Smooth muscle cell (in vitro differentiated cells): ENCODE measurements around the gene ZG16. TPM values are rescaled to one million over a fixed set of nuclear protein-coding genes. Genes with fewer than 3 reads are reported as not detected.

ENCODE experiments used
- DNase-seq: peaks from one replicate; lab custom pipeline; 2025; ENCODE audit not compliant: unreplicated experiment; lab: John Stamatoyannopoulos, UW
- H2AFZ ChIP-seq: fragments of 200-600 bp; sonication (generic); 2 replicates; pipeline ENCODE4 v1.6.0; 2016; ENCODE audit warnings: antibody characterized with exemption, low read depth, mild to moderate bottlenecking
- H3F3A ChIP-seq: fragments of 200-600 bp; sonication (generic); 2 replicates; pipeline ENCODE4 v1.6.0; 2017; ENCODE audit warnings: antibody characterized with exemption, low read depth
- H3K27ac ChIP-seq: fragments of 200-600 bp; sonication (generic); 2 replicates; pipeline ENCODE4 v1.5.1; 2016; ENCODE audit warnings: low read depth, mild to moderate bottlenecking
- H3K27me3 ChIP-seq: fragments of 200-600 bp; sonication (generic); 2 replicates; pipeline ENCODE4 v1.6.1; 2016; ENCODE audit warnings: low read depth, mild to moderate bottlenecking
- H3K36me3 ChIP-seq: fragments of 200-600 bp; sonication (generic); 2 replicates; pipeline ENCODE4 v1.5.1; 2016; ENCODE audit warnings: low read depth
- H3K4me1 ChIP-seq: fragments of 200-600 bp; sonication (generic); 2 replicates; pipeline ENCODE4 v1.5.1; 2016; ENCODE audit warnings: low read depth
- H3K4me2 ChIP-seq: fragments of 200-600 bp; sonication (generic); 2 replicates; pipeline ENCODE4 v1.6.0; 2016; ENCODE audit warnings: mild to moderate bottlenecking
- H3K4me3 ChIP-seq: fragments of 200-600 bp; sonication (generic); 2 replicates; pipeline ENCODE4 v1.5.1; 2016; ENCODE audit warnings: mild to moderate bottlenecking
- H3K79me2 ChIP-seq: fragments of 200-600 bp; sonication (generic); 2 replicates; pipeline ENCODE4 v1.6.0; 2016; ENCODE audit warnings: low read depth, mild to moderate bottlenecking
- H3K9ac ChIP-seq: fragments of 200-600 bp; sonication (generic); 2 replicates; pipeline ENCODE4 v1.6.0; 2016; ENCODE audit warnings: low read depth
- H3K9me3 ChIP-seq: fragments of 200-600 bp; sonication (generic); replicated peaks from 2 replicates; pipeline ENCODE4 v1.5.1; 2016; ENCODE audit warnings: low read depth
- H4K20me1 ChIP-seq: fragments of 200-600 bp; sonication (generic); 2 replicates; pipeline ENCODE4 v1.6.0; 2016; ENCODE audit warnings: low read depth
- WGBS: methylation state at CpG from one replicate; pipeline ENCODE4 v1.1.7; 2016; ENCODE audit warnings: low lambda C conversion rate; 5-methylcytosine and 5-hydroxymethylcytosine counted together
- polyA plus RNA-seq: library from polyadenylated mRNA; unstranded; fragments of >200 nt; fragmentation: Nextera tagmentation; extraction: Ambion mirVana; gene quantifications from 2 replicates; pipeline ENCODE4 v1.2.1, GENCODE V29; 2016
- total RNA-seq: library from RNA; depleted of rRNA; stranded (reverse); fragments of >200 nt; gene quantifications from 2 replicates; pipeline ENCODE4 v1.2.3, GENCODE V29; 2014
- TF ChIP-seq, protein P1 (sequence below): fragments of 200-600 bp; sonication (generic); IDR thresholded peaks from 2 replicates; pipeline ENCODE4 v1.5.1; 2017; ENCODE audit warnings: borderline replicate concordance, mild to moderate bottlenecking, antibody characterized with exemption; ENCODE audit not compliant: insufficient read depth, poor library complexity, severe bottlenecking

Gene ZG16
- total and polyA plus RNA-seq, 2 experiments from 2014 or later = not detected

DNA sequence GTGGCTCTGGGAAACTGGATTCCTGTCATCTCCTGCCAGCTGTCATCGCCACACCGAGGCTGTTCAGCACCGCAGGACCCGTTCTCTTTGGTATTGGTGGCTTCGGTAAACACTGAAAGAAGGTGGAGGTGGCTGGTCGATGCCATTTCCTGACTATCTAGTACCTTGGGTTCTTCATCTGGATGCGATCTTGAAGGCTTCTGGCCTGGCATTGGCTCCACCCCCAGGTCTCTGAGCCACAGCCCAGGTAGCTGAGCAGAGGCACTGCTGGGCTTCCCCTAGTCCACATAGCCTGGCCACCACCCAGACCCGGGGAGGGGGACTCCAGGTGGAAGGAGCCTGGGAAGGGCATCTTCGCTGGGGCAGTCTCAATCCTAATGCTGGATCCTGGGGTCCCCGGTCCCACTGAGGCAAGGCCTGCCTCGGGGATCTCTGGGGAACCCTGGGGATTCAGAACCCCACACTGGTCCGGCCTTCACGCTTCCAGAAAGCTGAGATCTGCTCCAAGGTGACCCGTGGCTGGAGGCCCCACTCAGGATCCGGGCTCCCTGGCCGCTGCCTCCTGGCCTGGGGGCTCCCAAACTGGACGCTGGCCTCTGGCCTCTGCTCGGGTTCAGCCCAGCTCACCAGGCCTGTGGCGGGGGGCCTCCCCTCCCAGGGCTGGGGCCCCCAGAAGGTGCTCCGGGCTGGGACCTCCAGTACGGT lies 34.1 kb upstream of the ZG16 start:
- Histone ChIP-seq H3K27ac (no peak overlapping the region), H3K79me2 (no peaks in the 10 kb centered on the region), H2AFZ (no peak overlapping the region), H3K27me3 (no peaks in the 10 kb centered on the region), H3K4me3 (no peak overlapping the region), H3F3A (no peaks in the 10 kb centered on the region), H3K4me2 (no peak overlapping the region), H3K4me1 (no peaks in the 10 kb centered on the region), H3K9me3 (no peaks in the 10 kb centered on the region), H4K20me1 (no peaks in the 10 kb centered on the region), H3K9ac (no peak overlapping the region), H3K36me3 (no peaks in the 10 kb centered on the region)
- WGBS = 94% methylated on average over 21 of the region's 21 CpGs
- DNase-seq = no peak
- TF ChIP-seq, protein P1, sequence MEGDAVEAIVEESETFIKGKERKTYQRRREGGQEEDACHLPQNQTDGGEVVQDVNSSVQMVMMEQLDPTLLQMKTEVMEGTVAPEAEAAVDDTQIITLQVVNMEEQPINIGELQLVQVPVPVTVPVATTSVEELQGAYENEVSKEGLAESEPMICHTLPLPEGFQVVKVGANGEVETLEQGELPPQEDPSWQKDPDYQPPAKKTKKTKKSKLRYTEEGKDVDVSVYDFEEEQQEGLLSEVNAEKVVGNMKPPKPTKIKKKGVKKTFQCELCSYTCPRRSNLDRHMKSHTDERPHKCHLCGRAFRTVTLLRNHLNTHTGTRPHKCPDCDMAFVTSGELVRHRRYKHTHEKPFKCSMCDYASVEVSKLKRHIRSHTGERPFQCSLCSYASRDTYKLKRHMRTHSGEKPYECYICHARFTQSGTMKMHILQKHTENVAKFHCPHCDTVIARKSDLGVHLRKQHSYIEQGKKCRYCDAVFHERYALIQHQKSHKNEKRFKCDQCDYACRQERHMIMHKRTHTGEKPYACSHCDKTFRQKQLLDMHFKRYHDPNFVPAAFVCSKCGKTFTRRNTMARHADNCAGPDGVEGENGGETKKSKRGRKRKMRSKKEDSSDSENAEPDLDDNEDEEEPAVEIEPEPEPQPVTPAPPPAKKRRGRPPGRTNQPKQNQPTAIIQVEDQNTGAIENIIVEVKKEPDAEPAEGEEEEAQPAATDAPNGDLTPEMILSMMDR = no peak

DNA sequence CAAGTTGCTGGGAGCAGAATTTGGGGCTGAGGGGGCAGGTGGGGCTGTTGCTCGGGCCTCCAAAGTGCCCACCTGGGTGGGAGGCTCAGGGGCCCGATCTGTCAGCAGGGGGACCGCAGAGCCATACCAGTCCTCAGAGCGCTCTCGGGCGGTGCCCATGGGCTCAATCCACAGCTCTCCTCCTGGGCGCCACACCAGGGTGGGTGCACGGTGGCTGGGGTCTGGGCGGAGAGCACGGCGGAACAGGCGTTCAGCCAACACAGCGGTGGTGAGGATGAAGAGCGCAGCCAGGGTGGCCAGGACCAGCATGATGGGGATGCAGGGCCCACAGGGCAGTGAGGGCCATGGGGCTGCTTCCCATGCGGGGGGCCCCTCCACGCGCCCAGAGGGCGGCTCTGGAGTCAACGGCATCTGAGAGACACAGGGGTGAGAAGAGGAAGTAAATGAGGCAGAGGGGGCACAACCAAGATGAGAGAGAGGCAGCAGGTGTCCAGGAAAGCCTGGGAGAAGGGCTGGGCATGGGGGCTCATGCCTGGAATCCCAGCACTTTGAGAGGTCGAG lies 33.4 kb upstream of the ZG16 start:
- TF ChIP-seq, protein P1 = no peak
- DNase-seq = no peak

DNA sequence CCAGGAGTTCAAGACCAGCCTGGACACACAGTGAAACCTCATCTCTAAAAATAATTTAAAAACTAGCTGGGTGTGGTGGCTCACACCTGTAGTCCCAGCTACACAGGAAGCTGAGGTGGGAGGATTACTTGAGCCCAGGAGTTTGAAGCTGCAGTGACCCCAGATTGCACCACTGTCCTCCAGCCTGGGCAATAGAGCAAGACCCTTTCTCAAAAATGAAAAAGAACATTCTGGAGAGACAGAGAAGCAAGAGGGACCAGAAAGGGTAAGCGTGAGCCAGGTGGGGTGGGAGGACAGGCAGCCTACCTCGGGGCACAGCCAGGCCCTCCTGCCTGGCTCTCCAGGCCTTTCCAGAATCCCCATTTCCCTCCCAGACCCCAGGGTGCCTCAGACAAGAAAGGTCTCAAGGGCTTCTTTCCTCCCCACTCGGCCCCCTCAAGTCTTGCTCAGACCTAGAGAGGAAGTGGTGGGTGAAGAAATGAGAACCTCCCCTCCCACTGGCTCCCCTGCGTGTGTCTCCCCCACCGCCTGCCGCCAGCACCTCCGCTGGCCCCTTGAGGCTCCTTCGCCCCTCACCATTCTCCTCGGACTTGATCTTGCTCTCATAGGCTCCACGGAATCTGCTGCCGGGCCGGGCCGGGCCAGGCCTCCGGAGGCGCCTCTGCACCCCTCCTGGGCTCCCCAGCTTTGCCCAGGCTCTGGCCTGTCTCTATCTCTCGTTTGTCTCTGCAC lies 32.8 kb upstream of the ZG16 start:
- TF ChIP-seq, protein P1 = no peak
- Histone ChIP-seq H3K9ac (no peak overlapping the region), H2AFZ (no peak overlapping the region), H4K20me1 (no peaks in the 10 kb centered on the region), H3K9me3 (no peaks in the 10 kb centered on the region), H3F3A (no peaks in the 10 kb centered on the region), H3K4me2 (no peak overlapping the region), H3K79me2 (no peaks in the 10 kb centered on the region), H3K36me3 (no peaks in the 10 kb centered on the region), H3K4me3 (no peak overlapping the region), H3K27me3 (no peaks in the 10 kb centered on the region), H3K4me1 (no peaks in the 10 kb centered on the region), H3K27ac (no peak overlapping the region)
- WGBS = 81% methylated on average over 16 of the region's 16 CpGs
- DNase-seq = no peak

More for the DNA sequence above, 33.4 kb upstream of the ZG16 start:
- no peaks in the 10 kb centered on the region for H3K4me1 ChIP-seq
- no peak overlapping the region for H2AFZ ChIP-seq
- H3K9ac ChIP-seq = no peak overlapping the region
- no peaks in the 10 kb centered on the region for H3K9me3 ChIP-seq
- no peaks in the 10 kb centered on the region for H3F3A ChIP-seq
- no peaks in the 10 kb centered on the region for H3K27me3 ChIP-seq
- H3K4me3 ChIP-seq = no peak overlapping the region
- WGBS = 92% methylated on average over 19 of the region's 20 CpGs
- no peaks in the 10 kb centered on the region for H3K36me3 ChIP-seq
- H3K4me2 ChIP-seq = no peak overlapping the region
- no peak overlapping the region for H3K27ac ChIP-seq
- H3K79me2 ChIP-seq = no peaks in the 10 kb centered on the region
- no peaks in the 10 kb centered on the region for H4K20me1 ChIP-seq
